Effector memory CD4-positive, alpha-beta T cell (primary cell): Measurements from ENCODE around the gene PRR12.

Experiments
- DNase-seq, 3 donors: peaks; one replicate each; pipeline ENCODE4 v3.0.0-alpha.2; 2020
- H3K27ac ChIP-seq: 2 replicates; pipeline ENCODE4 v1.7.0; 2013; ENCODE audit warnings: mild to moderate bottlenecking, low read length, moderate library complexity; ENCODE audit not compliant: insufficient read depth, poor library complexity, severe bottlenecking
- H3K27me3 ChIP-seq: replicated peaks from 2 replicates; pipeline ENCODE4 v1.7.0; 2013; ENCODE audit warnings: mild to moderate bottlenecking, low read length; ENCODE audit not compliant: insufficient read depth, control insufficient read depth, poor library complexity, severe bottlenecking
- H3K36me3 ChIP-seq: 2 replicates; pipeline ENCODE4 v1.7.0; 2013; ENCODE audit warnings: mild to moderate bottlenecking, low read length, moderate library complexity; ENCODE audit not compliant: control insufficient read depth, insufficient read depth
- H3K4me1 ChIP-seq: 2 replicates; pipeline ENCODE4 v1.7.0; 2013; ENCODE audit warnings: low read length, mild to moderate bottlenecking; ENCODE audit not compliant: control insufficient read depth, insufficient read depth, poor library complexity, severe bottlenecking
- H3K4me3 ChIP-seq: 2 replicates; pipeline ENCODE4 v1.7.0; 2013; ENCODE audit warnings: low read length, low read depth, mild to moderate bottlenecking; ENCODE audit not compliant: insufficient read depth, poor library complexity, severe bottlenecking
- H3K9me3 ChIP-seq: 2 replicates; pipeline ENCODE4 v1.7.0; 2013; ENCODE audit warnings: mild to moderate bottlenecking, low read length, moderate library complexity; ENCODE audit not compliant: control insufficient read depth

PRR12 gene

GRCh38 chr19:49597703-49597974 is 6.7 kb downstream of the PRR12 start:
- Histone ChIP-seq H3K36me3 (peaks cover 73% of the 10 kb centered on the region), H3K27me3 (no peaks in the 10 kb centered on the region)

DNA sequence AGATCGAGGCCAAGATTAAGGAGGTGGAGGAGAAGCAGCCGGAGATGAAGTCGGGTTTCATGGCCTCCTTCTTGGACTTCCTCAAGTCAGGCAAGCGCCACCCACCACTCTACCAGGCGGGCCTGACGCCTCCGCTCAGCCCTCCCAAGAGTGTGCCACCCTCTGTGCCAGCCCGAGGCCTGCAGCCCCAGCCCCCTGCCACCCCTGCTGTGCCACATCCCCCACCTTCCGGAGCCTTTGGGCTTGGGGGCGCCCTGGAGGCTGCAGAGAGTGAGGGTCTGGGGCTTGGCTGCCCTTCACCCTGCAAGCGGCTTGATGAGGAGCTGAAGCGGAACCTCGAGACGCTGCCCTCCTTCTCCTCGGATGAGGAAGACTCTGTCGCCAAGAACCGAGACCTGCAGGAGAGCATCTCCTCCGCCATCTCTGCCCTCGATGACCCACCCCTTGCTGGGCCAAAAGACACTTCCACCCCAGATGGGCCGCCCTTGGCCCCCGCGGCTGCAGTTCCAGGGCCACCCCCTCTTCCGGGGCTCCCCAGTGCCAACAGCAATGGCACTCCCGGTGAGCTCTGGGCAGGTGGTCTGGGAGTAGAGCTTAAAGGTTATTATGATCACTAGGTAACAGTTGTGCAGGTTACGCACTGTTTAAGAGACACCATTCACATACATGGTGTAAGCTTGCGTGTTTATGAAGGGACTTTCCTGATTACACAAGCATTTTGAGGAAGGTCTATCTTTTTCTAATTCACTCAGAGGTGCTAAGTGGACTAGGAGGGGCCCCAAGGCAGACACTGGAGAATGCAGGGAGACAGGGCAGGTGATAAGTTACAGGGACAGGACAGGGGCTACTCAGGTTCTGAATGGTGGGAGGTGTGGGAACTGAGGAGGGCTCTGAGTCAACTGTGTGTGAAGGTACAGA is 8.7 kb downstream of the PRR12 start:
- Histone ChIP-seq H3K27me3 (no peaks in the 10 kb centered on the region), H3K4me3 (no peak overlapping the region), H3K4me1 (no peaks in the 10 kb centered on the region), H3K9me3 (no peaks in the 10 kb centered on the region), H3K36me3 (peaks cover 83% of the 10 kb centered on the region), H3K27ac (no peak overlapping the region)
- DNase-seq = no peak

More at GRCh38 chr19:49597703-49597974, 6.7 kb downstream of the PRR12 start:
- H3K4me1 ChIP-seq = peaks cover 7% of the 10 kb centered on the region
- H3K4me3 ChIP-seq = no peak overlapping the region
- no peak overlapping the region for H3K27ac ChIP-seq
- no peaks in the 10 kb centered on the region for H3K9me3 ChIP-seq
- no peak for DNase-seq

DNA sequence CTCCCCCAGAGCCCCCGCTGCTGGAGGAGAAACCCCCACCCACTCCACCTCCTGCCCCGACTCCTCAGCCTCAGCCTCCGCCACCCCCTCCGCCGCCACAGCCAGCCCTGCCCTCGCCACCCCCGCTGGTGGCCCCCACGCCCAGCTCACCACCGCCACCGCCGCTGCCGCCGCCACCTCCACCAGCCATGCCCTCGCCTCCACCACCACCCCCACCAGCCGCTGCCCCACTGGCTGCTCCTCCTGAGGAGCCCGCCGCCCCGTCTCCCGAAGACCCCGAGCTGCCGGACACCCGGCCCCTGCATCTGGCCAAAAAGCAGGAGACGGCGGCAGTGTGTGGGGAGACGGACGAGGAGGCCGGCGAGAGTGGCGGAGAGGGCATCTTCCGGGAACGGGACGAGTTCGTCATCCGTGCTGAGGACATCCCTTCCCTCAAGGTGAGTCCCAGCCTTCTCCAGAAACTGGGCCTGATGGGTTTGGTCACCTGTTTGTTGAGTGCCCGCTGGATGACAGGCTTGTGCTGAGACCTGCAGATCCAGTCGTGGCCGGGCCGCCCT is 10.6 kb downstream of the PRR12 start:
- Histone ChIP-seq H3K27me3 (no peaks in the 10 kb centered on the region), H3K27ac (no peak overlapping the region), H3K4me3 (no peak overlapping the region), H3K9me3 (no peaks in the 10 kb centered on the region), H3K4me1 (no peaks in the 10 kb centered on the region), H3K36me3 (peaks cover 75% of the 10 kb centered on the region)
- DNase-seq = no peak

DNA sequence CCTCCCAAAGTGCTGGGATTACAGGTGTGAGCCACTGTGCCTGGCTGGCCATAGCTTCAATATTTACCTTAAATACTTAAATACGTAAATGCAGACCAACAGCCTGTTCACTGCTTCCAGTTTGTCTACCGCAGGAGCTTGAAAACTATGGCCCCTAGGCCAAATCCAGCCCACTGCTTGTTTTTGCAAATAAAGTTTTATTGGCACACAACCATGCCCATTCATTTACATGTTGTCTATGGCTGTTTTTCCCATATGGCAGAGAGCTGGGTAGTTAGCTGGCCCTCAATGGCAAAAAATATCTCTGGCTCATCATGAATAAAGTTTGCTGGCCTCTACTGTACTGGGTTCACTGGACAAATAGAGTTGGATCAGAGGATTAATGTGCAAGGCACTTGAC is 11.8 kb downstream of the PRR12 start:
- Histone ChIP-seq H3K27ac (no peak overlapping the region), H3K36me3 (peaks cover 73% of the 10 kb centered on the region)
- DNase-seq = no peak

DNA sequence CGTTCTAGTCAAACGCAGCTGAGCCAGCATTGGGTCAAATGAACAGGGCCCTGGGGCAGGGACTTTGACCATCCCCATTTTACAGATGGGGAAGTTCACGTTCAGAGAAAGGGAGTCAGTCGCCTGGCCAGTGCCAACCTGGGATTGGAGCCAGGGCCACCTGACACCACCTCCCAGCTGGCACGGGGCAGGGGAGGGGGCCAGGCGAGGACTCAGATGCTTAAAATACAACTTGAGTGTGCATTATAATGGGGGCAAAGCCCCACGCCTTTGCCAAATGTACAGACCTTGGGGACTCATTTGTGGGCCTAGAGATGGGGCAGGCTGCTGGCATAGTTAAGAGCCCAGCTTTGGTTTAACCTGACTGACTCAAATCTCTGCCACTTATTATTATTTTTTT is 14.6 kb downstream of the PRR12 start:
- Histone ChIP-seq H3K27ac (no peak overlapping the region), H3K36me3 (peaks cover 62% of the 10 kb centered on the region), H3K4me3 (no peak overlapping the region), H3K4me1 (no peaks in the 10 kb centered on the region), H3K27me3 (no peaks in the 10 kb centered on the region), H3K9me3 (no peaks in the 10 kb centered on the region)
- DNase-seq = no peak

More for the DNA sequence above, 11.8 kb downstream of the PRR12 start:
- Histone ChIP-seq H3K4me3 (no peak overlapping the region), H3K9me3 (no peaks in the 10 kb centered on the region), H3K4me1 (no peaks in the 10 kb centered on the region), H3K27me3 (no peaks in the 10 kb centered on the region)

DNA sequence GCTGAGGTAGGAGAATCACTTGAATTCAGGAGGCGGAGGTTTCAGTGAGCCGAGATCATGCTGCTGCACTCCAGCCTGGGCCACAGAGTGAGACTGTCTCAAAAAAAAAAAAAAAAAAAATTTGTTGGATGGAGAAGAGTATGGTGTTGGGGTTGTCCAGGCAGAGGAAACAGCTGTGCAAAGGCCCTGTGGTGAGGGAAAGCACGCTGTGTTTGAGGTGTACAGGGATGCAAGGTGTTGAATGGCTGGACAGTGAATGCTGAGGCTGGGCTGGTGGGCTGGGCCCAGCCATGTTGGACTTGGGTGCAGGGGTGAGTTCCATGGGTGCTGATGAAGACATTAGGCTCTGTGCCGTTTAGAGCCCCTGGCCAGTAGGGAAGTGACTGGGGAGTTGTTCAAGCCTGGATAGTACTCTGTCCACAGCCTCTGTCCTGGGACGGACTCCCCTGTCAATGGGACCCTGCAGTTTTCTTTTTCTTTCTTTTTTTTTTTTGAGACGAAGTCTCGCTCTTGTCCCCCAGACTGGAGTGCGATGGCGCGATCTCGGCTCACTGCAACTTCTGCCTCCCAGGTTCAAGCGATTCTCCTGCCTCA is 18.6 kb downstream of the PRR12 start:
- H3K4me1 ChIP-seq = no peaks in the 10 kb centered on the region

GRCh38 chr19:49613374-49613773 is 22.4 kb downstream of the PRR12 start:
- H3K27me3 ChIP-seq = no peaks in the 10 kb centered on the region
- H3K4me3 ChIP-seq = no peak overlapping the region
- no peak for DNase-seq
- no peaks in the 10 kb centered on the region for H3K9me3 ChIP-seq
- peaks cover 42% of the 10 kb centered on the region for H3K36me3 ChIP-seq
- no peaks in the 10 kb centered on the region for H3K4me1 ChIP-seq
- peak overlapping the region; percentile 21 for H3K27ac ChIP-seq

More for the DNA sequence above, 18.6 kb downstream of the PRR12 start:
- Histone ChIP-seq H3K27me3 (no peaks in the 10 kb centered on the region), H3K36me3 (peaks cover 32% of the 10 kb centered on the region), H3K9me3 (no peaks in the 10 kb centered on the region), H3K4me3 (no peak overlapping the region), H3K27ac (no peak overlapping the region)
- no peak for DNase-seq

DNA sequence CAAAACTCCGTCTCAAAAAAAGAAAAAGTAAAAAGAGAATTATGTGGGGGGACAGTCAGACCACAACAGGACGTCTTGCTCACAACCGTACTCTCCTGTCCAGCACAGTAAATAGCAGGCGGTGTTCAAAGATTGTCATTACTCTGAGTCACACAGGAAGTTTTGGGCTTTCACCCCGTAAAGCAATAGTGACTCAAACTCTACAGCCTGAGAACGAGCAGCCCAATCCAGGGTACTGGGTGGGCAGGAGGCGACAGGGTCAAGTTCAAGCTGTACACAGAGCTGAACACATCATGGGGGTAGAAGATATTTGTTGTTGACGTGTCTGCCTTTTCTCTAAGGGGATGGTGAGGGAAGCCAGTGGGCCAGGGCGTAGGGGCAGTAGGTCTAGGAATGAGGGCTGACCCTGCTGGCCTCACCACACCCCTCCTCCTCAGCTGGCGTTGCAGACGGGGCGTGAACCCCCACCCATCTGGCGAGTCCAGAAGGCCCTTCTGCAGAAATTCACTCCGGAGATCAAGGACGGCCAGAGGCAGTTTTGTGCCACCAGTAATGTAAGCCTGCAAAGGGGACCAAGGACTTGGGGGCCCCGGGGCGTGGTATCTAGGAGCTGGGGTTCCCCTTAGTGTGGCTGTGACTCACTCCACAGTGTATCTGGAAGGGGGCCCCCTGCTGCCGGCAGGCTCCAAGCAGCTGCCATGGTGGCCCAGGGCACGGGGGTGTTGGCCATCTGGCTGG is 23.3 kb downstream of the PRR12 start:
- H3K27ac ChIP-seq = peak overlapping the region; percentile 13
- DNase-seq = no peak
- no peaks in the 10 kb centered on the region for H3K4me1 ChIP-seq
- no peak overlapping the region for H3K4me3 ChIP-seq
- H3K9me3 ChIP-seq = no peaks in the 10 kb centered on the region
- H3K27me3 ChIP-seq = no peaks in the 10 kb centered on the region
- peaks cover 41% of the 10 kb centered on the region for H3K36me3 ChIP-seq

DNA sequence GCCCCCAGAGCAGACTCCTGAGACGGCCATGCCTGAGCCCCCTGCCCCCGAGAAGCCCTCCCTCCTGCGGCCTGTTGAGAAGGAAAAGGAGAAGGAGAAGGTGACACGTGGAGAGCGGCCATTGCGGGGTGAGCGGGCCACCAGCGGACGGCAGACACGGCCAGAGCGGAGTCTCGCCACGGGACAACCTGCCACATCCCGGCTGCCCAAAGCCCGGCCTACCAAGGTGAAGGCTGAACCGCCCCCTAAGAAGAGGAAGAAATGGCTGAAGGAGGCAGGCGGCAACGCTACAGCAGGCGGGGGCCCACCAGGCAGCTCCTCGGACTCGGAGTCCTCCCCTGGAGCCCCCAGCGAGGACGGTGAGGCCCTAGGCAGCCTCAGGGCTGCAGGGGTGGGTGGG is 24.9 kb downstream of the PRR12 start:
- H3K27me3 ChIP-seq = no peaks in the 10 kb centered on the region
- no peak for DNase-seq
- peaks cover 48% of the 10 kb centered on the region for H3K36me3 ChIP-seq
- H3K9me3 ChIP-seq = no peaks in the 10 kb centered on the region
- no peak overlapping the region for H3K4me3 ChIP-seq
- H3K4me1 ChIP-seq = no peaks in the 10 kb centered on the region
- H3K27ac ChIP-seq = no peak overlapping the region
